Left hindlimb (tissue), 1 donor: ENCODE results near the gene ACP1.

ENCODE experiments used
- DNase-seq: peaks from one replicate; pipeline ENCODE4 v3.0.0-alpha.2; 2018

ACP1 gene

GRCh38 chr2:264493-265468 lies at the start of gene ACP1:
TSS of gene ACP1 (plus strand) at chr2:264947. CDS start at chr2:264965, 18 bp downstream.
- DNase-seq: peak; percentile 96

GRCh38 chr2:216068-216467 lies 48.7 kb upstream of the ACP1 start:
- DNase-seq: no peak

GRCh38 chr2:223451-223850 lies 41.3 kb upstream of the ACP1 start:
- DNase-seq: no peak

GRCh38 chr2:223971-224760 lies 40.6 kb upstream of the ACP1 start:
- DNase-seq: no peak

- no peak for DNase-seq
Observed at GRCh38 chr2:228115-228514, 36.6 kb upstream of the ACP1 start.

GRCh38 chr2:228518-229278 lies 36.0 kb upstream of the ACP1 start:
- DNase-seq: no peak

- DNase-seq: no peak
Observed at GRCh38 chr2:231521-232185, 33.1 kb upstream of the ACP1 start.

GRCh38 chr2:233030-233429 lies 31.7 kb upstream of the ACP1 start:
- no peak for DNase-seq

- no peak for DNase-seq
Observed at GRCh38 chr2:234421-234820, 30.3 kb upstream of the ACP1 start.

GRCh38 chr2:236993-237539 lies 27.7 kb upstream of the ACP1 start:
- DNase-seq: no peak

- DNase-seq: no peak
Observed at GRCh38 chr2:237878-238277, 26.9 kb upstream of the ACP1 start.

- DNase-seq: no peak
Observed at GRCh38 chr2:238431-238830, 26.3 kb upstream of the ACP1 start.

GRCh38 chr2:238869-239268 lies 25.9 kb upstream of the ACP1 start:
- no peak for DNase-seq

GRCh38 chr2:244547-244946 lies 20.2 kb upstream of the ACP1 start:
- DNase-seq: no peak

- no peak for DNase-seq
Observed at GRCh38 chr2:246489-247144, 18.1 kb upstream of the ACP1 start.

- no peak for DNase-seq
Observed at GRCh38 chr2:248724-249123, 16.0 kb upstream of the ACP1 start.

GRCh38 chr2:249538-250042 lies 15.2 kb upstream of the ACP1 start:
- no peak for DNase-seq

- DNase-seq: no peak
Observed at GRCh38 chr2:252001-252602, 12.6 kb upstream of the ACP1 start.

GRCh38 chr2:253202-253638 lies 11.5 kb upstream of the ACP1 start:
- no peak for DNase-seq

- DNase-seq: no peak
Observed at GRCh38 chr2:254241-254640, 10.5 kb upstream of the ACP1 start.

GRCh38 chr2:255195-255594 lies 9.6 kb upstream of the ACP1 start:
- DNase-seq: no peak
